Hepatocyte (in vitro differentiated cells): Measurements from ENCODE around the gene TAL1.

ENCODE experiments used
- EZH2phosphoT487 ChIP-seq: fragments of 200-600 bp; sonication (generic); IDR thresholded peaks from one replicate; pipeline ENCODE4 v1.6.1; 2018; ENCODE audit warnings: antibody characterized with exemption, mild to moderate bottlenecking, low read depth, moderate library complexity; ENCODE audit not compliant: unreplicated experiment, severe bottlenecking
- TF ChIP-seq, protein P1 (sequence below): fragments of 200-600 bp; sonication (generic); IDR thresholded peaks from 2 replicates; pipeline ENCODE4 v1.5.1; 2016; ENCODE audit warnings: antibody characterized with exemption, mild to moderate bottlenecking; ENCODE audit not compliant: poor library complexity

DNA sequence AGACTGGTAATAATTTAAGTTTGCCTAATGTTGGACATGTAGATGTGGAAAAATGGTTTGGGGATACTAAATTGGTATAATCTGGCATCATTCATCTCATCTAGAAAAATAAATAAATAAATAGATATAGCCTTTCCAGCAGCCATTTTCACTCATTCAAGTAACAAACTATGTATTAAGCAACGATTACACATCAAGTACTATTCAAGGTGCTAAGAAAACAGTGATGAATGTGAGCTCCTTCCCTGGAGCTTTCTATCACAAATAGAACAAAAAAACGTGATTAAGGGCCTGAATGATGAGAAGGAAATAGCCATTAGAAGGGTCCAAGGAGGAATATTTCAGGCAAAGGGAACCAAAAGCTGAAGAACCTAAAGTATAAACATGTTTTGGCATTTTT, 44.8 kb upstream of the TAL1 start:
- TF ChIP-seq, protein P1, sequence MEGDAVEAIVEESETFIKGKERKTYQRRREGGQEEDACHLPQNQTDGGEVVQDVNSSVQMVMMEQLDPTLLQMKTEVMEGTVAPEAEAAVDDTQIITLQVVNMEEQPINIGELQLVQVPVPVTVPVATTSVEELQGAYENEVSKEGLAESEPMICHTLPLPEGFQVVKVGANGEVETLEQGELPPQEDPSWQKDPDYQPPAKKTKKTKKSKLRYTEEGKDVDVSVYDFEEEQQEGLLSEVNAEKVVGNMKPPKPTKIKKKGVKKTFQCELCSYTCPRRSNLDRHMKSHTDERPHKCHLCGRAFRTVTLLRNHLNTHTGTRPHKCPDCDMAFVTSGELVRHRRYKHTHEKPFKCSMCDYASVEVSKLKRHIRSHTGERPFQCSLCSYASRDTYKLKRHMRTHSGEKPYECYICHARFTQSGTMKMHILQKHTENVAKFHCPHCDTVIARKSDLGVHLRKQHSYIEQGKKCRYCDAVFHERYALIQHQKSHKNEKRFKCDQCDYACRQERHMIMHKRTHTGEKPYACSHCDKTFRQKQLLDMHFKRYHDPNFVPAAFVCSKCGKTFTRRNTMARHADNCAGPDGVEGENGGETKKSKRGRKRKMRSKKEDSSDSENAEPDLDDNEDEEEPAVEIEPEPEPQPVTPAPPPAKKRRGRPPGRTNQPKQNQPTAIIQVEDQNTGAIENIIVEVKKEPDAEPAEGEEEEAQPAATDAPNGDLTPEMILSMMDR, result no peak
- no peak for TF ChIP-seq EZH2phosphoT487
